GM19240 (cell line): ENCODE results near the gene DDX46.
"Not testable (repeated sequence)": the region's sequence is repeated elsewhere in the genome, so short reads cannot be mapped to it uniquely, and the experiment has no call there.

Source experiments
- DNase-seq: peaks from one replicate; pipeline ENCODE4 v3.0.0; 2011; ENCODE audit warnings: low spot score; ENCODE audit not compliant: insufficient read length

The DDX46 gene

DNA sequence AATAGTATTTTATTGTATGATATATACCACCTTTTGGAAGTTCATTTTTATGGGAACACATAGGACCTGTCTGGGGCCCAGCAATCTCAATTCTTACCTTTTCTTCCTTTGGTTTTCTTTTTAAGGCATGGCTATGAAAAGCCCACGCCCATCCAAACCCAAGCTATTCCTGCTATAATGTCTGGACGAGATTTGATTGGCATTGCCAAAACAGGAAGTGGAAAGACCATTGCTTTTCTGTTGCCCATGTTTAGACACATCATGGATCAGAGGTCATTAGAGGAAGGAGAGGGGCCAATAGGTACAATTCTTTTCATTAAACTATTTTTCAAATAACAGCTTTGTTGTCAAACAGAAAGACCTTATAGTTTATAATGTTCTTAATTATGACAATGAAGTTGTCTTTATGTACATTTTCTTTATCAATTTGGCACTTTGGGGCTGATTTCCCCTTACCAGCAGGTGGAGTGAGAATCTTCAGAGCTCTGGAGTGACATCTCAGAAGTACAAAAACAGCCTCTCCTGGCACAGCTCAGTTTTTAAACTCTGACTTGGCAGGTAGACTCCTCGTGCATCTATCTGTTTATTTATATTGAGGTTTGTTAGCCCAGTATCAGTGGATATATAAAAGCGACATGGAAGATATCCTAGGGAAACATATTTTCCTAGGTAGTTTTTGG lies 25.8 kb downstream of the DDX46 start:
- DNase-seq: no peak

DNA sequence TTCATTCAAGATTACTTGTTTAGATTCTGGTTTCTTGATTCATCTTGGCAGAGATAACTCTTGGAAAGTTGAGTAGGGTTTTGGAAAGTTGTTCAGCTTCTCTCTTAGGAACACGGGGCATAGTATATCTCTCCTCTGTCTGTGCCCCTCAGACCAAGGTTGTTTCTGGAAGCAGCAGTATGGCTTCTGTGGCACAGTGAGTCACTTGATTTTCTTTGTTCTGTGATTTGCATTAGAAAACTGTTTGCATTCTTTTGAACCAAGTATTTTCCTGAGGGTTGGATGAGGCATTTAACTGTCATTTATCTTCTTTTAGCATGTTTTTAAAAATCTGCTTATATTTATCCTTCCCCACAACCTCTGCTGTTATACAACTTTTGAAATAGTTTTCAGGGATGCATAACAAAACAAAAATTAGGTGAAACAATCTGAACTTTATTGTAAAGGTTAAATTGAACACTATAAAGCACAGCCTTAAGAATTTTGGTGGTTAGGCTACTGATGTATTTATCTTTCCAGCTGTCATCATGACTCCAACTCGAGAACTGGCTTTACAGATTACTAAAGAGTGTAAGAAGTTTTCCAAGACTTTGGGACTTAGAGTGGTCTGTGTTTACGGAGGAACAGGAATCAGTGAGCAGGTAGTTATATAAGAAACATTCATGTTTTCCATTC lies 26.5 kb downstream of the DDX46 start:
- no peak for DNase-seq

DNA sequence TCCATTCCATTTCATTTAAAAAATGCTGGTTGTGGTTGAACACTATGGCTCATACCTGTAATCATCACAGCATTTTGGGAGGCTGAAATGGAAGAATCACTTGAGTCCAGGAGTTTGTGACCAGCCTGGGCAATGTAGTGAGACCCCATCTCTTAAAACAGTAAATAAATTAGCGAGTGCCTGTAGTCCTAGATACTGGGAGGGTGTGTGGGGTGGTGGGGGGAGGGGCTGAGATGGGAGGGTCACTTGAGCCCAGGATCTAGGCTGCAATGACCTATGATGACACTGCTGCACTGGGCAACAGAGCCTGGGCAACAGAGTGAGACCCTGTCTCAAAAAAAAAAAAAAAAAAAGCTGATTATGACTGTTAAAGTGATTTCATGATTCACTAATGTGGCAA lies 29.1 kb downstream of the DDX46 start:
- no peak for DNase-seq

DNA sequence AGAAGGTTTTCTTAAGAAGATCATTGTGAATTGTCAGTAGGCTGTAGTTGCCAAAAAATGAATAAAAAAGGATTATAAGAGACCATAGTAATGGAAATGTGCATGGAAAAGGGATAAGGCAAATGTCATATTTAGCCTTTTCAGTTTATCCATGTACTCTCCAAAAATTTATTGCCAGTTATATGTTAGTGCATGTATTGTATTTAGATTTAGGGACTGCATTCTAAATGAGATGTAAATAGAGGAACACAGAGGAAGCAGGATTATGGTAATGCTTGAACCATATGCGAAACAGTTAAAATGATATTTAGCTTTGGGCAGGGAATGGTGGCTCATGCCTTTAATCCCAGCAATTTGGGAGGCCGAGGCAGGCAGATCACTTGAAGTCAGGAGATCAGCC lies 33.0 kb downstream of the DDX46 start:
- no peak for DNase-seq

DNA sequence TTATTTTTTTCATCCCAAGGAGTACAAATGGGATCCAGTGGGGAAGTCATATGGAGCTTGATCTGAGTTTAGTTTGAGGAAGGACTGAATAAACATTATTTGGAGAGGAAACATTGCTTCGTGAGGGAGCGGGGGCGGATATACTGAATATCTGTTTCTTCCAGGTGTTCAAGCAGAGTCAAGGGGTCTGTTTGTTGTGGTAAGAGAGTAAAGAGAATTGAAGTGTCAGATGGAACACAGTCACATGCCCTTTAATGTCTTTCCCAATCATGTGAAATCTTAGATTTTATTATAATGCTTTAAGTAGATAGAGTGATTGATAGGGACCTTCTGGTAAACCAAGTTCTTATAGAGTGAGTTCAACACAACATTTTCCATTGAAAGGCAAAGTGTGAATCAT lies 33.7 kb downstream of the DDX46 start:
- no peak for DNase-seq

DNA sequence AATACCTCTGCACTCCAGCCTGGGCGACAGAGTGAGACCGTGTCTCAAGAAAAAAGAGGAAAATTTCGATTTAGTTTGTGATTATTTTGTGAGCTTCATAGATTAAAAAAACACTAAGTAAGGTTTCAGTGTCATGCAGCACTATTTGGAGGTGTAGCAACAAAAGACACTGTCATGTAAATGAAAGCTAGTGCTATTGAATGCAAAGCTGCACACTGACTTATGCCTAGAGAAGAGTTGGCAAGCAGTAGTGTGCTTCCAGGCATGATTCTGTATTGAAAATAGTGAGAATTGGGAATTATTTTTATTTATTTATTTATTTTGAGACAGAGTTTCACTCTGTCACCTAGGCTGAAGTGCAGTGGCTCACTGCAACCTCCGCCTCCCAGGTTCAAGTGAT lies 34.5 kb downstream of the DDX46 start:
- DNase-seq: no peak

DNA sequence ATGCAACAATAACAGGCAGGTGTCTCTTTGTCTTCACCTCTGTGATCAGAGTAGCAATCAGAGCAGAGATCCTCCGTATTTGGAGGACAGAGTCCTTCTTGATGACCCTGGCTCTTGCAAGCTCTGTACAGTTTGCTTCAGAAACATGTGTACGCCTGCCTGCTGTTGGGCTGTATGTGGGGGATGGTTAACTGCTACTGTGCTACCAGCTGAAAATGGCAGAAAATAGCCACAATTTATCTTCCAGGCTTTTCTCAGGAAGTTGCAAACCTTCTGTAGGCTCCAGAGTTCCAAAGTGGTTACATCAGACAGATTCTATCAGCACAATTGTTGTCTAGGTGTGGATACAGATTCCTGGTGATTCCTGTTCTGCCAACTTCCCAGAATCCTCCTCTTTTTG lies 35.5 kb downstream of the DDX46 start:
- DNase-seq: no peak

DNA sequence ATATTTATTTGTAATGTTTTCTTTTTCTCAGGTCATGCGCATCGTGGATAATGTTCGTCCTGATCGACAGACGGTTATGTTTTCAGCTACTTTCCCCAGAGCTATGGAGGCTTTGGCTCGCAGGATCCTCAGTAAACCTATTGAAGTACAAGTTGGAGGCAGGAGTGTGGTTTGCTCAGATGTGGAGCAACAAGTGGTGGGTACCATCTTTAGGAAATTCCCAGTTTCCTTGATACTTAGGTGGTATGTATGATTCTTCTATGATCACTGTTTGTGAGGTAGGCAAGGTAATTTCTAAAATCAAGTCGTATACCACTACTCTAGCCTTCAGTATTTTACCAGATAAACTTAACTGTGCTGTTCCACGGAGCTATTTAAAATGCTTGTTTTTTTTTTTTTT lies 36.2 kb downstream of the DDX46 start:
- DNase-seq: no peak

DNA sequence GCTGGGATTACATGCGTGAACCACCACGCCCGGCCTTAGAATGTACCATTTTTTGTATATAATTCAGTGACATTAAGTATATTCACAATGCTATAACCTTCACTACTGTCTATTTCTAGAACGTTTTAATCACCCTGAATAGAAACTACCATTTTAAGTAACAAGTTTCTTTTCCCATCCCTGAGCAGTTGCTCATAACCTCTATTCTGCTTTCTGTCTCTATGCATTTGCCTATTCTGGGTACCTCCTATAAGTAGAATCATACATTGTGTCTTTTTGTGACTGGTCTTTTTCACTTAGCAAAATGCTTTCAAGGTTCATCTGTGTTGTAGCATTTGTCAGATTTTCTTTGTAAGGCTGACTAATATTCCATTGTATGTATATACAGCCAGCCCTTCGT lies 39.9 kb downstream of the DDX46 start:
- no peak for DNase-seq

DNA sequence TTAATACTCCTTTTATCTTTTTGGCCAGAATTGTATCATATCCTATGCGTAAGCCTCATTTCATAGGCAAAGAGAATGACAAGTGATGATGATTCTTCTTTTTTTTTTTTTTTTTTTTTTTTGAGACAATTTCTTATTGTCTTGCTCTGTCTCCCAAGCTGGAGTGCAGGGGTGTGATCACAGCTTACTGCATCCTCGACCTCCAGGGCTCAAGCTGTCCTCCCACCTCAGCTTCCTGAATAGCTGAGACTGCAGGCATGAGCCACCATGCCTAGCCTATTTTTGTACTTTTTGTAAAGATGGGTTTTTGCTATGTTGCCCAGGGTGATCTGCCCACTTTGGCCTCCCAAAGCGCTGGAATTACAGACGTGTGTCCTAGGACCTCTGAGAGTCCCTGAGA lies 45.2 kb downstream of the DDX46 start:
- no peak for DNase-seq

DNA sequence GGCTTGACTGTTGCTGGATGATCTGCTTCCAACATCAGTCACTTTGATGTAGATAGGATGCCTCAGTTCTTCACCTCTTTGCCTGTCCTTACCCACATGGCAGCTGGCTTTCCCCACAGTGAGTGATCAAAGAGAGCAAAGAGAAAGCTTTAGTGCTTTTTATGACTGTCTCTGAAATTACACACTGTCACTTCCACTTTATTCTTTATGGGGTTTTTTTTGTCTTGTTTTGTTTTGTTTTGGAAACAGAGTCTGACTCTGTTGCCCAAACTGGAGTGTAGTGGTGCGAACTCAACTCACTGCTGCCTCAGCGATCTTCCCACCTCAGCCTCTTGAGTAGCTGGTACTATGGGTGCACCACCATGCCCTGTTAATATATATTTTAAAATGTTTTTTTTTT lies 54.8 kb downstream of the DDX46 start:
- DNase-seq: no peak

DNA sequence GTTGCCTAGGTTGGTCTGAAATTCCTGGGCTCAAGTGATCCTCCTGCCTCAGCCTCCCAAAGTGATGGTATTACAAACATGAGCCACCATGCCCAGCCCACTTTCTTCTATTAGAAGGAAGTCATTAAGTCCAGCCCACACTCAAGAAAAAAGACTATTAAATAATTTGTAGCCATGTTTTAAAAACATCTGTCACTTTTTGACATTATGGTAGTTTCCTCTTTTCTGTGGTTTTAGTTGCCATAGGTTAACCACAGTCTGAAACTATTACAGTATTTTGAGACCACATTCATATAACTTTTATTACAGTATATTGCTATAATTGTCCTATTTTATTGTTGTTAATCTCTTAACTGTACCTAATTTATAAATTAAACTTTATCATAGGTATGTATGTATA lies 55.2 kb downstream of the DDX46 start:
- no peak for DNase-seq

DNA sequence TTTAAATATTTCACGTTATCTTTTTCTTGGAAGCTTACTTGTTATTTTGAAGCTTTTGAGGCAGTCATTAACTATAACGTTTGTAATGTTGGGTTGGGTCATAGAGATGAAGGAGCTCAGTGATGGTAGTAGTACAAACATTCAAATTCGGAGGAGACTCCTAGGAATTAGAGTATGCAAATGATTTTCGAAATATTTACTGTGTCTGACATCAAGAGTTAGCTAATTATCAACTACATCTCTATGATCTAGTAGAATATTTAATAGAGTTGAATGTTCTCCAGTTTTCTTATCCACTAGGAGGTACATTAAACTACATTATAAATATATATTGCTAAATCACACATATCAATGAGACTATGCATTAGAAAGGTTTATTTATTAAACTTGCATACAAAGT lies 58.4 kb downstream of the DDX46 start:
- no peak for DNase-seq

DNA sequence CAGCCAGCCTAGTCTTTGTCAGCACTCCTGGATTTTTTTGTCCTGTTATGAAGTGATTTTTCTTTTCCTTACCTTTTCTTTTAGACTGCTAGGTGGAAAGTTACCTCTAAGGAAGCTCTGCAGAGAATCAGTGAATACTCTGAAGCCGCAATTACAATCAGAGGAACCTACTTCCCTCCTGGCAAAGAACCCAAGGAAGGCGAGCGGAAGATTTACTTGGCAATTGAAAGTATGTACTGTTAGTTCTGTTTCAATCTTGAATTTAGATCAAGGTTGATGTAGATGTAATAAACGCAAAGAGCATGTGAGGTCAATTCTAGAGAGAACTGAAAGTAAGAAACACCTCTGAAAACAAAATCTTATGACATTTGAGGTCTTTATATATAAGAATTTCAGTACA lies 60.2 kb downstream of the DDX46 start:
- DNase-seq: no peak

DNA sequence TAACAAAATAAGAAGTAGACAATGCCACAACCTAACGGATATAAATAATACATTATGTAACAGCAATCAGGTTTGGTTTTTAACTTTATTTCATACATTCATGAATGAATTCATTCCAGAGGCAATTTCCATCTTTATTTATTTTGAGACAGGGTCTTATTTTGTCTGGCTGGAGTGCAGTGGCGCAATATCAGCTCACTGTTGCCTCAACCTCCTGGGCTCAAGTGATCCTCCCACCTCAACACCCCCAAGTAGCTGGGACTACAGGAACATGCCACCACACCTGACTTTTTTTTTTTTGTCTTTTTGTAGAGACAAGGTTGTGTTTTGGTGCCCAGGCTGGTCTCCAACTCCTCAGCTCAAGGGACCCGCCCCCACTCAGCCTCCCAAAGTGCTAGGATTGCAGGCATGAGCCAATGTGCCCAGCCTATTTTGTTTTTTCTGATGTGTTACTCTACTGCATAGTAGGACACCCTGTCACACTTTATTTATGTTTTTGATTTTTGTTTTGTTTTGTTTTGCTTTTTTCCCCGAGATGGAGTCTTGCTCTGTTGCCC lies 60.9 kb downstream of the DDX46 start:
- no peak for DNase-seq

DNA sequence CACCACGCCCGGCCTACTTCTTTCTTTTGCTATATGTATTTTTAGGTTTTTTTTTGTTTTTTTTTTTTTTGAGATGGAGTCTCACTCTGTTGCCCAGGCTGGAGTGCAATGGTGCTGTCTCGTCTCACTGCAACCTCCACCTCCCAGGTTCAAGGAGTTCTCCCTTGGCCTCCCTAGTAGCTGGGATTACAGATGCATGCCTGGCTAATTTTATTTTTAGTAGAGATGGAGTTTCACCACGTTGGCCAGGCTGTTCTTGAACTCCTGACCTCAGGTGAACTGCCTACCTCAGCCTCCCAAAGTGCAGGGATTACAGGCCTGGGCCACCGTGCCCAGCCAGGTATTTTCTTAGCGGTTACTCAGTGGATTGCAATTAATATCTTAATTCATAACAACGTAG lies 63.3 kb downstream of the DDX46 start:
- DNase-seq: no peak

DNA sequence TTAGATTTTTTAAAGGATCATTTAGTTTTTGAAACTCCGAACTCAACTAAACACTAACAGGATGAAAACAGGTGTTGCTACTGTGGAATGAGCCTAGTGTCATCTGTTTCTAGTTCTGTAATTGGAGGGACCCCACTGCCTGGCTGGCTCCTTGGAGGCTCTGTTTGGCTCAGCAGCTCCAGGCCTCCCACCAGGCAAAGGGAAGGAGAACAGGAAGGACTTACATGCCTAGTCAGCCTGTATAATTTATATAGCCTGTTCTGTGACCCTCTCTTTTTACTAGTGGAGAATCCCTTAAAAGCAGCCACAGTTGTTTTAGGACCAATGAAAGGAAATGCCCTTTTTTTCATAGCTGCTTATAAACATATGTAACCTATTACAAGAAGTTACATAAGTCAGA lies 66.1 kb downstream of the DDX46 start:
- DNase-seq: no peak

DNA sequence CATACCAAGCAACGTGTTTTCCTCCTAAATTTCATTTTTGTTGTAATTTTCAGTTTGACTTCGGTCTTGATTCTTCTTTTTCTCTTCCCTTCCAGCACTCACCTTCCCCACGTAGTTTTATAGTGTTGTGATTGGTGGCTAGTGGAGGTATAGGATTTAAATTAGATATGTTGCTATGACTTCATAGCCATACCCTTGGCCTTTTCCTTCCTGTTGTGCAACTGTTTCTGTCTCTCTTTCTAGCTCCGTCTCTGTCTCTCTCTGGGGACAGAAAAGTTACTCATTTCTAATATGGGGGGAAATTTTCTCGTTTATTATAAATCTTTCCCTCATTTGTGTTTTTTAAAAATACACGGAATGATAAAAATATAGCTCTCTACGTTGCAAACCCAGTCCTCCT lies 66.6 kb downstream of the DDX46 start:
- DNase-seq: no peak

DNA sequence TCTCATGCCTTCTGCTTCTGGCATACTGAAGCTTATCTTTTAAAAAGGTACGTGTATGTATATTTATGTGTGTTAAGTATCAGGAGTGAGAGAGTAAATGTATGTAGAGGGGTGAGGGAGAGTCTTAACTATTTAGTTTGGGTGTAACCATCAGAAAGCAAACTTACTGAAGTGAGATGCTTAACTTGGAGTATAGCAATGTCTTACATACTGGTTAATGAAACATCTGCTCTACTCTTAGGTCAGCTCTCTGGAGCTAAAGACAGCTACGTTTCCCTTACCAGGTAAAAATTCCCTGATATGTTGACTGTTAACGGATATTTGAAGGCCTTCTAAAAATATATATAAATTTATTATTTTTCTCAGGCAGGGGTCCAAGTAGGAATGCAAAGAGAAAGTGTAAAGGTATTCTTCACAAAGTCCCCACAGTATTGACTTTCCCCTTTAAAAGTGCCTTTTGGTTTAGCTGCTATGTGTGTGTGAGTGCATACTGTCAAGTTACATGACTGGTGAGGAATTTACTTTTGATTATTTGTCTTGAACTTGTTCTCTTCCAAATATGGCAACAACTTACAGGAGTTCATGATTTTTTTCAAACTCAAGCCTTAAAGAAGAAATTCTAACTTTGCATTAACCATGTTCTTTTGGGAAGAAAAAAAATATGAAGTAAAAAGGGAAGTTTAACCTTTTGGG lies 74.9 kb downstream of the DDX46 start:
- no peak for DNase-seq

DNA sequence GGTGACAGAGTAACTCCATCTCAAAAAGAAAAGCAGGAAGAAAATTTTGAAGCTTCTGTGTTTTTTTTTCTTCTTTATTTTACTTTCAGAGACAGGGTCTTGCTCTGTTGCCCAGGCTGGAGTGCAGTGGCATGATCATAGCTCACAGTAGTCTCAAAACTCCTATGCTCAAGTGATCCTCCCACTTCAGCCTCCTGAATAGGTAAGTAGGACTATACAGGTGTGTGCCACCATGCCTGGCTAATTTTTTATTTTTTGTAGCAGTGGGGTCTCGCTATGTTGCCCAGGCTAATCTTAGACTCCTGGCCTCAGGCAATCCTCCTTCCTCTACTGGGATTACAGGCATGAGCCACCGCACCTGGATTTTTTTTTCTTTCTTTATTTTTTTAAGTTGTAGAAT lies 77.0 kb downstream of the DDX46 start:
- DNase-seq: no peak

DNA sequence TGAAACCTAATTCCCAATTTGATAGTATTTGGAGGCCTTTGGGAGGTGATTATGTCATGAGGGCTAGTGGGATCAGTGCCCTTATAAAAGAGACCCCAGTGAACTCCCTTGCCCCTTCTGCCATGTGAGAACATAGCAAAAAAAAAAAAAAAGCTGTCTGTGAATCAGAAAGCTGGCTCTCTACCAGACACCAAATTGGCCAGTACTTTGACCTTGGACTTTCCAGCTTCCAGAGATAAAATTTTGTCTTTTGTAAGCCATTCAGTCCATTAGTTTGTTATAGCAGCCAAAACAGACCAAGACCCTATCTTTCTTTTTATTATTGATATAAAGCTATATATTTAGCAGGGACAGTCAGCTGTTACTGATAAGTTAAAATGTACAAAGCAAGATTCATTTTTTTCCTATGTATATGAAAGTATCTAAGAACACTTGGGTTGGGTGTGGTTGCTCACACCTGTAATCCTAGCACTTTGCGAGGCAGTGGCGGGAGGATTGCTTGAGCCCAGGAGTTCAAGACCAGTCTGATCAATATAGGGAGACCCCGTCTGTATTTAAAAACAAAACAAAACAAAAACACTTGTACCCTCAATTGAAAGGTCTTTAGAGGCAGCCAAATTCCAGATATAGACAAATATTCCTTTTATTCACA lies 79.1 kb downstream of the DDX46 start:
- no peak for DNase-seq

DNA sequence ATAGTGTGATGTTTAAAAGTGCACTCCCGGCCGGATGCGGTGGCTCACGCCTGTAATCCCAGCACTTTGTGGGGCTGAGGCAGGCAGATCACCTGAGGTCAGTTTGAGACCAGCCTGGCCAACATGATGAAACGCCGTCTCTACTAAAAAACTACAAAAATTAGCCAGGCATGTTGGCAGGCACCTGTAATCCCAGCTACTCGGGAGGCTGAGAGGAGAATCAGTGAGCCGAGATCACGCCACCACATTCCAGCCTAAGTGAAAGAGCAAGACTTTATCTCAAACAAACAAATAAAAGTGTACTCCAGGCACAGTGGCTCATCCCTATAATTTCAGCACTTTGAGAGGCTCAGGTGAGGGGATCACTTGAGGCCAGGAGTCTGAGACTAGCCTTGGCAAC lies 79.8 kb downstream of the DDX46 start:
- DNase-seq: not testable (repeated sequence)
